Upper lobe of right lung (tissue), 1 donor: ENCODE results near the gene GGNBP2. TPM values are rescaled to one million over a fixed set of nuclear protein-coding genes. Genes with fewer than 3 reads are reported as not detected.
"Not testable (repeated sequence)": the region's sequence is repeated elsewhere in the genome, so short reads cannot be mapped to it uniquely, and the experiment has no call there.

Experiments
- ATAC-seq: fragments of 200-7000 bp; cut with Tn5 transposase; one replicate; pipeline ENCODE4 v1.9.1; 2020; ENCODE audit warnings: mild to moderate bottlenecking, moderate library complexity
- DNase-seq: peaks from one replicate; pipeline ENCODE4 v3.0.0-alpha.2; 2020
- H3K27ac ChIP-seq: fragments of 200-600 bp; one replicate; pipeline ENCODE4 v1.8.0; 2022
- H3K27me3 ChIP-seq: fragments of 200-600 bp; one replicate; pipeline ENCODE4 v1.8.0; 2022; ENCODE audit warnings: mild to moderate bottlenecking
- H3K36me3 ChIP-seq: fragments of 200-600 bp; one replicate; pipeline ENCODE4 v1.8.0; 2022
- H3K4me1 ChIP-seq: fragments of 200-600 bp; one replicate; pipeline ENCODE4 v1.8.0; 2022
- H3K4me3 ChIP-seq: fragments of 200-600 bp; one replicate; pipeline ENCODE4 v1.8.0; 2022; ENCODE audit warnings: mild to moderate bottlenecking
- H3K9me3 ChIP-seq: fragments of 200-600 bp; one replicate; pipeline ENCODE4 v1.8.0; 2022
- intact Hi-C: fragments of 100-400 bp; cut with DNase I; formaldehyde crosslinking; loops from one replicate; pipeline ENCODE4 v1.11.0; 2022
- total RNA-seq: library from RNA; stranded (reverse); fragmentation: NEBNext Ultra II Directional; extraction: Animal tissue kit (Norgen Biotek cat#: 25700); gene quantifications from one replicate; pipeline ENCODE4 v1.2.1, GENCODE V29; 2021
- TF ChIP-seq, protein P1 (sequence below): fragments of 200-600 bp; IDR thresholded peaks from one replicate; pipeline ENCODE4 v1.8.0; 2022; ENCODE audit warnings: antibody characterized with exemption
- donor health status: DM: no; HTN: yes; CAD: no; lungs with severe emphysema.

GGNBP2 gene
- total RNA-seq, 1 donor from 2014 or later, result 81.7 TPM

DNA sequence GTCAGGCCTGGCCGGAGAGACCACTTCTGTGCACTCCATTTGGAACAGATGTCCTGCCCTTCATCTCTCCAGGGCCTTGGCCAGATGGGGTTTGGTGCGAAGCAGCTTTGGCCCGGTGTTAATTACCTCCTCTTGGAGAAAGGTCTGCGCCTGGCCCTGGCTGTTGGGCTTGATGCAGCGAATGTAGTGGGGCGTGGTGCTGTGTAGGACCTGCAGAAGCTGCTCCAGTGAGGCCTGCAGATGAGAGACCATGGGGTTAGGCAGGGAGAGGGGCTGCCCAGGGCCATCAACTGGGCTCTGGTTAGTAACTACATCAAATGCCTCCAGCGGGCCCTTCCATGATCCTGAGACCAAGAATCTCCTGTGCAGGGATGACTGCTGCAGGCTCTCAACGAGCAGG is 39.5 kb upstream of the GGNBP2 start:
- intact Hi-C loops, result no loop called here
- no peak for ATAC-seq
- peaks cover 49% of the 10 kb centered on the region for H3K36me3 ChIP-seq

DNA sequence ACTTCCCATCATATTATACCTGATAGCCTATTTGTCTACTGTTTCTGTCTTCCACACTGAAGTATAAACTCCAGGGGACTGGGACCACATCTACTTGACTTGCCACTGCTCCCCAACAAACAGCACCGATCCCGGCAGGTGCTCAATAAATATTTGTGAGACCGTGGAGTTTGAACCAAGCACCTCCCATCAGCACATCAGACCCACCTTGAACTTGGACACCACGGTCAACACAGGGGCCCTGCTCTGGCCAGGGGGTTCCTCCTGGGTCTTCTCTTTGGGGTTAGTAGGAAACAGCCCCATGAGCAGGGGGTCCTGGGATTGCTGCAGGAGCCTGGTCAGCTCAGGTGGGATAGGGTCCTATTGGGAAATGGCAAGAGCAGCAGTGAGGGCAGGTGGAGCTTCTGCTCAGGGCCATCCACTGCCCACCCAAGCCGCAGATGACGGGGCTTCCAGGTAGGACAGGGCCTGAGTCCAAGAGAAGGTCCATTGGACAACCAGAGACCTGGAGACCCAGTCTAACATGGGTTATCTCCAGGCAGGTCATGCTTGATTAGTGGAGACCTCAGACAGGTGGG is 38.4 kb upstream of the GGNBP2 start:
- DNase-seq (no peak), ATAC-seq (no peak)
- TF ChIP-seq, protein P1, sequence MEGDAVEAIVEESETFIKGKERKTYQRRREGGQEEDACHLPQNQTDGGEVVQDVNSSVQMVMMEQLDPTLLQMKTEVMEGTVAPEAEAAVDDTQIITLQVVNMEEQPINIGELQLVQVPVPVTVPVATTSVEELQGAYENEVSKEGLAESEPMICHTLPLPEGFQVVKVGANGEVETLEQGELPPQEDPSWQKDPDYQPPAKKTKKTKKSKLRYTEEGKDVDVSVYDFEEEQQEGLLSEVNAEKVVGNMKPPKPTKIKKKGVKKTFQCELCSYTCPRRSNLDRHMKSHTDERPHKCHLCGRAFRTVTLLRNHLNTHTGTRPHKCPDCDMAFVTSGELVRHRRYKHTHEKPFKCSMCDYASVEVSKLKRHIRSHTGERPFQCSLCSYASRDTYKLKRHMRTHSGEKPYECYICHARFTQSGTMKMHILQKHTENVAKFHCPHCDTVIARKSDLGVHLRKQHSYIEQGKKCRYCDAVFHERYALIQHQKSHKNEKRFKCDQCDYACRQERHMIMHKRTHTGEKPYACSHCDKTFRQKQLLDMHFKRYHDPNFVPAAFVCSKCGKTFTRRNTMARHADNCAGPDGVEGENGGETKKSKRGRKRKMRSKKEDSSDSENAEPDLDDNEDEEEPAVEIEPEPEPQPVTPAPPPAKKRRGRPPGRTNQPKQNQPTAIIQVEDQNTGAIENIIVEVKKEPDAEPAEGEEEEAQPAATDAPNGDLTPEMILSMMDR, result no peak
- H3K4me1 ChIP-seq, result no peaks in the 10 kb centered on the region
- peaks cover 37% of the 10 kb centered on the region for H3K36me3 ChIP-seq
- intact Hi-C loops, result no loop called here
- no peak overlapping the region for H3K4me3 ChIP-seq
- no peaks in the 10 kb centered on the region for H3K9me3 ChIP-seq
- H3K27ac ChIP-seq, result no peak overlapping the region
- H3K27me3 ChIP-seq, result no peaks in the 10 kb centered on the region

More for the DNA sequence above, 39.5 kb upstream of the GGNBP2 start:
- Histone ChIP-seq H3K4me1 (no peaks in the 10 kb centered on the region), H3K4me3 (no peak overlapping the region), H3K27ac (no peak overlapping the region), H3K27me3 (no peaks in the 10 kb centered on the region), H3K9me3 (no peaks in the 10 kb centered on the region)
- DNase-seq, result no peak
- TF ChIP-seq, protein P1, result no peak

DNA sequence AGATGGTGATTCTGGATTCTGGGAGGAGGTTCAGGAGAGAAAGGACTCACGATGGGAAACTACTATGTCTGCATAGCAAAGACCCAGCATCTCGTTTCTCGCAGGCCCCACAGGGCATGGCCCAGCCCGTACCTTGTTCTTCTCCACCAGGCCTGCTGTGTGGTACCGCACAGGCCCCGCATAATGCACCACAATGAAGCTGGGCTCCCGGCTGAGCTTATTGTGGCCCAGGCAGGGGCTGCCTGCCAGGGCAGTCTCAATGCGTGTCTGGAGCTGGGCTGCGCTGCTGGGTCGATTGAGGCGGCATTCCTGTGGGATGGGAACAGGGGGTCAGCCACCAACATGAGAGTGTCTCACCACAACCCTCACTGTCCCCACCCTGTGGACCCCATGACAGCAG is 37.9 kb upstream of the GGNBP2 start:
- Histone ChIP-seq H3K9me3 (no peaks in the 10 kb centered on the region), H3K4me1 (no peaks in the 10 kb centered on the region), H3K4me3 (no peak overlapping the region), H3K27ac (no peak overlapping the region), H3K36me3 (peaks cover 36% of the 10 kb centered on the region), H3K27me3 (no peaks in the 10 kb centered on the region)
- intact Hi-C loops, result no loop called here
- TF ChIP-seq, protein P1, result no peak
- ATAC-seq (no peak), DNase-seq (no peak)

DNA sequence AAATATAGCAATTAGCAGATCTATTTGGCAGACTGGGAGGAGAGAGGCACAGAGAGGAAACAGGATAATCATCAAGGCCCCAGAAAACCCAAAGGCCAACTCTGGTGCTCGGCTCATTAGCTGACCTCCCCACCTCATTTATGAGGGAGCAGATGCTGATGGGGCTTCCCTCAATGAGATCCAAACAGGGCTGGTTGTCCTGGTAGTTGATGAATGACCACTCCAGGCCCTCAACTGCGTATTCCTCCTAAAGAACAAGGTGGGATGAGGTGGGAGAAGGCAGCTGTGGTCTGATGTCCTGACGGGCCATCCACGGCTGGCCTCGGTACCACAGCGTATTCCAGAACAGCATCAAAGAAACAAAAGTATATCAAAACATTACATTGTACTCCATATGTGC is 37.5 kb upstream of the GGNBP2 start:
- H3K4me3 ChIP-seq, result no peak overlapping the region
- no peak for DNase-seq
- no peak overlapping the region for H3K27ac ChIP-seq
- intact Hi-C loops, result no loop called here
- H3K4me1 ChIP-seq, result no peaks in the 10 kb centered on the region
- TF ChIP-seq, protein P1, result no peak
- no peaks in the 10 kb centered on the region for H3K27me3 ChIP-seq
- ATAC-seq, result no peak
- H3K36me3 ChIP-seq, result peaks cover 36% of the 10 kb centered on the region
- no peaks in the 10 kb centered on the region for H3K9me3 ChIP-seq

DNA sequence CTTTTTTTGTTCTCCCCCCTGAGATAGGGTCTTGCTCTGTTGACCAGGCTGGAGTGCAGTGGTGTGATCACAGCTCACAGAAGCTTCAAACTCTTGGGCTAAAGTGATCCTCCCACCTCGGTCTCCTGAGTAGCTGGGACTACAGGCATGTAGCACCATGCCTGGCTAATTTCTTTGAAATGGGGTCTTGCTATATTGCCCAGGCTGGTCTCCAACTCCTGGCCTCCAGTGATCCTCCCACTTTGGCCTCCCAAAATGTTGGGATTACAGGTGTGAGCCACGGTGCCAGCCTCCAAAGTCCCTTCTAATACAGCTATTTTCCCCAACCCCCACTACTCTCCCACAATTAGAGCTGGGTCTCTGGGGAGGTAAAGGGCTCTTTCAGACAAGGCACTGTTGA is 36.3 kb upstream of the GGNBP2 start:
- ATAC-seq, H3K4me3 ChIP-seq, intact Hi-C loops, H3K4me1 ChIP-seq, H3K27ac ChIP-seq, H3K9me3 ChIP-seq, DNase-seq, H3K27me3 ChIP-seq: not testable (repeated sequence)
- peaks cover 33% of the 10 kb centered on the region for H3K36me3 ChIP-seq

DNA sequence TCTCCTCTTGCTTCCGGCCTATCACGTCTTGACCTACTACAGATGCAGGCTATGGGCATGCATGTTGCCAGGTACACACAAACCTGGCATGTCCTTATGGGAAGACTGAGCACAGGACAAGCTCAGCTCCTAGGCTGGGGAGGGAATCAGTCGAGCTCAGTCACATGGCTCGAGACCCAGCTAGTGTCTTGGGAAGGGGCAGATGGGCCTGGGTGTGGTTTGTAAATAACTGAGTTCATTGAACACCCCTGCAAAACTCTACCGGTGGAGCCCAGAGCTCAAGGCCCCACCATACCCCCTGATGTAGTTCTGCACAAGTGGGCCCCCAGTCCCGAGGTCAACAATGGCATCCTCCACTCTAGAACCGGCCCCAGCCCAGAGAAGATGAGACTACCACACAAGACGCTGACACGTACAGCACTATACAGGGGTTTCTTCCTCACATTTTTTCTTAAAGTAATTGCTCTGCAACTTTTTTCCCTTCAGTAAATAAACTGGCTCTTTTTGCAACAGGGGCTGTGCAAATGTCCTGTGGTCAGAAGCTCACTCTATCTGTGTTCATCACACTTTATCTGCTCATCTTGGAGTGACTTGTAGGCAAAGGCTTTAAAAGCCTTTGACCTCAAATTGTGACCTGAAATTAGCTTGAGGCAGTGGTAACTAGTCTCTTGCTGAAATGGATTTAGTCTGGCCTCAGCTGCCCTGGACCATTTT is 35.3 kb upstream of the GGNBP2 start:
- TF ChIP-seq, protein P1, result no peak
- intact Hi-C loops, result no loop called here
- no peak overlapping the region for H3K4me3 ChIP-seq
- H3K4me1 ChIP-seq, result no peaks in the 10 kb centered on the region
- ATAC-seq (no peak), DNase-seq (no peak)
- H3K27me3 ChIP-seq, result no peaks in the 10 kb centered on the region
- no peak overlapping the region for H3K27ac ChIP-seq
- H3K9me3 ChIP-seq, result no peaks in the 10 kb centered on the region
- peaks cover 23% of the 10 kb centered on the region for H3K36me3 ChIP-seq
